ENCODE results near the gene FASN. TPM values are rescaled to one million over a fixed set of nuclear protein-coding genes. Genes with fewer than 3 reads are reported as not detected.
A peak's percentile ranks its signal among the peaks of the same experiment; 100 is the strongest.

The FASN gene
- total RNA-seq, 2 donors from 2014 or later, result 220 to 646 TPM

DNA sequence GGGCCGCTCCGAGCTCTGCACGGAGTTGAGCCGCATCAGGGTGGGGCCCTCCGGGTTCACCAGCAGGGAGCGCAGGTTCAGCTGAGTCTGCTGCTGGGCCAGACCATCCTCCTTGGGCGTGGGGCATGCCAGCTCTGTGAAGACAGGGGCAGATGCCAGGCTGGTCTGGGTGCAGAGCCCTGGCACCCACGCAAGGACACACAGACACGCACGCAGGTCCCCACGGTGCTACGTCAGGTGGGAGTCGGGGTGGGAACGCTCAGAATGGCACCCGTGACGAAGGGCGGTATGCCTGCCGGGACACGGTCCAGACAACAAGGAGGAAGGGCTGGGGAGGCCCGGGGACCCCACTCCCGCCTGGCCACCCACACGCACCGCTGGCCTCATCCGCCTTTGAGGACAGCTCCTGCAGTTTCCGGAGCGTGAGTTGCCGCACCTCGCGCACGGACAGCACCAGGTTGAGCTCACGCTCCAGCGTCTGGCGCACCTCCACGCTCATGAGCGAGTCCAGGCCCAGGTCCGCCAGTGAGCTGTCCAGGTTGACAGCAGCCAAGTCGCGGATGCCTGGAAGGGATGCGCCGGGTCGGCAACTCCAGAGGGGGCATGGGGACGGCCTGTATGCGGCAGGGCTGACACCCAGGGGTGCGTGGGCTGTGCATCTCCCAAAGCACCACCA lies 17.1 kb downstream of the FASN start:
- ATAC-seq, result no peak
- intact Hi-C loops (cut with DNase I), result no loop called here
- no peak for DNase-seq

- no peak for ATAC-seq
- DNase-seq, result no peak
These were observed 17.8 kb downstream of the FASN start for GRCh38 chr17:82080048-82080788.

DNA sequence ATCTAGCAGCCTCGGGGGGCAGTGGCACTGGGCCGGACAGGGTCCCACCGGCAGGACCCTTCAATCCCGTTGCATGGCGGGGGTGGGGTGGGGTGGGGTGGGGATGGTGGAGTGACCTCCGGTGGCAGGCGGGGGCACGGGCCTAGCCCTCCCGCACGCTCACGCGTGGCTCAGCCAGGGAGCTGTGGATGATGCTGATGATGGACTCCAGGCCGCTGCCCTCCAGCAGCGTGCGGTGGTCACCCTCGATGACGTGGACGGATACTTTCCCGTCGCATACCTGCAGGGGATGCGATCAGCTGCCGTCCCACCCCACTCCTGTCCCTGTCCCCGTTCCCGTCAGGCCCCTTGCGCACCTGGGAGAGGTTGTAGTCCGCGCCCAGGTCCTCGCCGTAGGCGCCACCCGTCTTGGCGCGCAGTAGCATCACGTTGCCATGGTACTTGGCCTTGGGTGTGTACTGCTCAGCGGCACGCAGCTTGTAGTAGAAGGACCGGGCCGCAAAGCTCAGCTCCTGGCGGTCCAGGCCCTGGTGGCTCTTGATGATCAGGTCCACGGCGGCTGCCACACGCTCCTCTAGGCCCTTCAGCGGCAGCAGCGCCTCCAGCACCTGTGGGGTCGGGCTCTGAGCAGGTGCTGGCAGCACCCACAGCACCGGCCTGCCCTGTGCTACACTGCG lies 18.9 kb downstream of the FASN start:
- intact Hi-C loops (cut with DNase I), result no loop called here
- ATAC-seq (no peak), DNase-seq (no peak)

More at GRCh38 chr17:82080048-82080788, 17.8 kb downstream of the FASN start:
- intact Hi-C loops (cut with DNase I), result no loop called here

DNA sequence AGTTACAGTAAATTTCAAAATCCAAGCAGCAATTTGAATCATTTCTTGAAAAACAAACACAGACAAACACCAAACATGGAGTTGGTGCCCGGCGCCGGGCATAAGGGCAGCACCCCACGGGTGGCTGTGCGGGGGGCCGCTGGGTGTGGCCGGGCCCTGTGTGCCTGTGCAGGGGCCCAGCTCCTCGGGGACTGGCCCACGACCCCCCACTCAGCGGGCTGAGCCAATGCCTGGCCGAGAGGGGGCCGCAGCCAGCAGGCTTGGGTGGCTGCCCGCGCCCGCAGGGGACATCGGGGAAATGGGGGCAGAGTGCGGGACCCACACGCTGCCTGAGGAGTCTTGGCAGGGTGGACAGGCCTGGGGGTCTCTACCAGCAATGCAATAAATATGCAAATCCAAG lies 19.6 kb downstream of the FASN start:
- no peak for ATAC-seq
- intact Hi-C loops (cut with DNase I), result no loop called here
- no peak for DNase-seq

DNA sequence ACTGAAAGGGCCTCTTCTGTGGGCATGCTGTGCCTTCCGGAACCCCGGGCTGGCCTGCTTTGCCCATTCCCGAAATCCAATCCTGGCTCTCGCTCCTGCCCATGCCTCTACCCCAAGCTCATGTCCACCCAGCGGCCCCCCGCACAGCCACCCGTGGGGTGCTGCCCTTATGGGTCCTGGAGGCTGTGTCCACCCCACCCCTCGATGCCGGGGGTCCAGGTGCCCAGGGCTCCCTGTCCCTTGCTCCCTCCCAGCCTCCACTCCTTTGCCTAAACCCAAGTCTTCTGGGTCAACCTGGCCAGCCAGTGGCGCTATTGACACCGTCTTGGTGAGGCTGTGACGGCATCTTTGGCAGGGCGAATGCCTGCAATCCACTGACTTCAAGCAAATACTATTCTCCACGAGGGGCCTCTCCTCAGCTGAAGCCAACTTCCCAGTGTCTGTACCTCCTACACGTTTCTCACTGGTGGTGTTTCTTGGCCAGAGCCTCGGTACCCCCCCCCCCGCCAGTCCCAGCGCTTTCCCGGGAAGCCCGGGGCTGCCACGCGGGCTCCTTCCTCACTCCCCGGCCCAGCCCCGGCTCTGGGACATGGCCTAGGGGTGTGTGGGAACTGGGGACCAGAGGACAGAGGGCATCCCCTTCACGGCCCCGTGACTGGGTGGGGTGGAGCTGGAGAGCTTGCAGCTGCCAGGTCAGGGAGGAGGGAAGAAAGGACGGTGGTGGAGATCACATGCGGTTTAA lies 20.2 kb downstream of the FASN start:
- ATAC-seq (peak; percentile 1 to 63), DNase-seq (peak; percentile 68)
- intact Hi-C loops (cut with DNase I), result no loop called here

GRCh38 chr17:82076785-82077591 lies 21.0 kb downstream of the FASN start:
- ATAC-seq (peak; percentile 7 to 20), DNase-seq (no peak)
- intact Hi-C loops (cut with DNase I), result no loop called here

- no peak for ATAC-seq
- DNase-seq, result no peak
- intact Hi-C loops (cut with DNase I), result no loop called here
These were observed 21.8 kb downstream of the FASN start for GRCh38 chr17:82076018-82076784.

DNA sequence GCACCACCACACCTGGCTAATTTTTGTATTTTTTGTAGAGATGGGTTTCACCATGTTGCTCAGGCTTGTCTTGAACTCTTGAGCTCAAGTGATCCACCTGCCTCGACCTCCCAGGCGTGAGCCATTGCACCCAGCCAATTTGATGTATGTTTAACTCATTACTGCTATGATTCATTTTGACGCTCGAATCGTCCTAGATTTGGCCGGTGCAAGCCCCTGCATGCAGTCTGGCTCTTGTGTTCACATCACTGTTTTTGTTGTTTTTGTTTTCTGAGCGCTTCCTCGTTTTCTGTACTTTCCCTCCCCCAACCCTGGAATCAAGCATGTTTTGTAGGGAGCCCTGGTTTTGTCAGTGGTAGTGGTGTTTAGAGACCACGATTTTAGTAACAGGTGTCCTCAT lies 24.6 kb downstream of the FASN start:
- intact Hi-C loops (cut with DNase I), result no loop called here
- no peak for DNase-seq
- ATAC-seq, result no peak

DNA sequence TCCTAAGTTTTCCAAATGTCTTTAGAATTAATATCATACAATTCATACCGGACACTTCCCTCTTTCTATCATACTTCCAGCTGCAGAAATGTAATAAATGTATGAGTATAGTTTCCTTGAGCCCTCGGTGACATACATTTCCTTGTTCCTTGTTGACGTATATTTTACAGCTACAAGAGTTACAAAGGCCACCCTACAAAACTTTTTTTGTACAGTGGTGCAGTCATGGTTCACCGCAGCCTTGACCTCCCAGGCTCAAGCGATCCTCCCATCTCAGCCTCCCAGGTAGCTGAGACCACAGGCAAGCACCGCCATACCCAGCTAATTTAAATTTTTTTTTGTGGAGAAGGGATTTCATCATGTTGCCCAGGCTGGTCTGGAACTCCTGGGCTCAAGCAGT lies 25.2 kb downstream of the FASN start:
- DNase-seq, result no peak
- no peak for ATAC-seq
- intact Hi-C loops (cut with DNase I), result no loop called here

- ATAC-seq (no peak), DNase-seq (no peak)
- intact Hi-C loops (cut with DNase I), result no loop called here
These were observed 27.4 kb downstream of the FASN start for GRCh38 chr17:82070611-82071010.

DNA sequence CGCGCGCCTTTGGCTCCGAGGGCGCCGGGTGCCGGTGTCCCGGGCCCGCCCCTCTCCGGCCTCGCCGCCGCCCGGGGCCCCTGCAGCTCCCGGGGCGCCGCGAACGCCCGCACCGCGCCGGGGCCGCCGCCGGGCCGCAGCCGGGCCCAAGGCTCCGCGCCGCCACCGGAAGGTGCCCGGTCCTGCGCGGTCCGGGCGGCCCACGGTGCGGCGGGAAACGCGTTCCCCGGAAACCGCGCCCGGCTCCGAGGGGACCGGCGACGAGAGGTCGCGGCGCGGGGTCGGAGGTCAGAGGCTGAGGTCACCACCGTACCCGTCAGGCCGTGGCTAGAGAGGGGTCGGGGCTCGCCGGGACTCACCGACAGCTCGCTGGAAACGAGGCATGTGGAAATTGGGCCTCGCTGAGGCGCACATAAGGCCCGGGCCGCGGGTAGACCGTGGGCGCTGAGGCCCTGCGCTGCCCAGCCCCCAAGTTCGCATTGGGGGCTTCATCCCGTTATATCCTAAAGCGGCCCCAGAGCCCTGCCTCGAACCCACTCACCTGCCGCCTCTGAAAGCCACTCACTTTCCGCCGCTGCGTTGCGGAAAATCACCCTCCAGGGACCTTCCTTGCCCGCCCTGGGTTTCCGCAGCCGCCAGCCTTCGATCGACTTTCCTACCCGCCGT lies 32.3 kb downstream of the FASN start, which contains the start of gene DUS1L:
DUS1L (minus strand) TSS at position 167 of the 666 bp plus-strand sequence. CDS start 745 bp downstream, outside the sequence.
- intact Hi-C loops (cut with DNase I), result no loop called here
- DNase-seq (peak; percentile 71), ATAC-seq (peak; percentile 80 to 84)

GRCh38 chr17:82065193-82065637 lies 32.8 kb downstream of the FASN start:
- ATAC-seq (peak; percentile 12 to 36), DNase-seq (no peak)
- intact Hi-C loops (cut with DNase I), result no loop called here

DNA sequence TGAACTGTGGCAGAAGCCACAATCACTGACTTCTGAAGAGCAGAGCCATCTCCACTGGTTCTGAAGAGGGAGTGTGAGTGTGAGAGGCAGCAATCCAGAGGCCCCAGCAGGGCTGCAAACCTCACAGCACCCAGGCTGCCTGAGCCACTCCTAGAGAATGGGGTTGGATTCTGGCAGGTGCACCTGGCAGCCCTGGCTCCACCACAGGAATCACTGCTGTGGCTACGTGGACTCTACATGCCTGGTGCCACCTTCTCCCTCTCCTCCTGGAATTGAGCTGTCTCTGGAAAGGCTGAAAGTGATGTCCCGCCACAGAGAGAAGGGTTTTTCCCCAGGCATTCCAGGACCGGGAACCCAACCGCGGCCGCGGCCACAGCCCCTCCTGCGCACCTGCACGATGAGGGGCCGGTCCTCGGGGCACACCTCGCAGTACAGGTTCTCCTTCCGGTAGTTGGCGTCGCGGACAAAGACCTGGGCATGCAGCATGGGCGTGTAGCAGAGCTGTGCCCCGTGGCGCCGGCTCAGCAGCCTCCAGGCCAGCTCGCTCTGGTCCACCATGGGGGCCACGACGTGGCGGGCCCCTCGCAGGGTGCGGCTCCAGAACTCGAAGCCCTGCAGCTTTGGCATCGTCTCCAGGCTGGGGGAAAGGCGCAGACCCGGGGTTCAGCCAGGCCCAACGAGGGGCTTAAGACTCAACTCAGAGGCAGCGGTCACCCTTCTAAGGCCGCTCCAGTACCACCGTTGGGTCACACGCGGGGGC lies 33.4 kb downstream of the FASN start:
- ATAC-seq, result peak in 1 of 2 donors; percentile 2
- DNase-seq, result no peak
- intact Hi-C loops (cut with DNase I), result no loop called here

DNA sequence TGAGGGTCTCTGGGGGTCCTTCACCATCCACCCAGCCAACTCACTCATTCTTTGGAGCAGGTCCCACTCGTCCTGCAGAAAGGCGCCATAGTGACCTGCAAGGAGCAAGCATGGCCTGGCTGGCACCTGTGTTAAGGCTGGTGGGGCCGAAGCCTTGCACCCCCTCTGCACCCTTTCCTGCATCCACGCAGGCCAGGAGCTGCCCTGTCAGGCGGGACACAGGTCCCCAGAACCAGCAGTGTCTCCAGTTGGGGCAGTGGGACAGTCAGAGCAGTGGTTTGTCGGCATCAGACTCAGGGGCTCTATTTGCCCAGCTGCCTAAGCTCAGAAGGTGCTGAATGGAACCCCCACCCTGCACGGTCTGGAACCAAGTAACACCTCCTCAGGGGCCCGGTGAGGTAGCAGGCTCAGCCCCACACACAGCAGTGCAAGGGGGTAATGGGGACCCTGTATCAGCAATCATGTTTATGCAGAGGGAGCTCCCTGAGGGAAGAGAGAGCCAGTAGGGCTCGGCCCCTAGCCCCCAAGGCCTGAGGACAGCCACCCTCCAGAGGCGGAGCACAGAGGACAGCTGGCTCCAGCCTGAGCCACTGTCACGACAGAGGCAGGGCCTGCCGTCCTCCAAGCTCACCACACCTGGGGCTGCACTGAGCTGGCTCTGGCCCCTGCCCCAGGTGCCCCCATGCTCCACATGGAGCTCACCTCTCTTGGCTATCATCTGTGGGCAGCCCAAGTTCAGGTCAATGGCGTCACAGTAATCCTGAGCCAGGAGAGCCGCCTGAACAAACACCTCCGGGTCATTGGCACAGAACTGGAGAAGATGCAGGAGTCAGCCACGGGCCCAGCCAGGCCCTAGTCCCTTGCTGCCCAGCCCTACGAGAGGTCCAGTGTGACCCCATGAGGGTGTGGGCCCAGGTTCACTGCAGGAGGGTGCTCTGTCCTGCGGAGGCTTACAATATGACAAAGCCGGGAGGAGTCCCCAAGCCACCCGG lies 34.3 kb downstream of the FASN start:
- peak; percentile 17 for DNase-seq
- no peak for ATAC-seq
- intact Hi-C loops (cut with DNase I), result no loop called here

GRCh38 chr17:82062984-82063368 lies 35.1 kb downstream of the FASN start:
- DNase-seq (peak; percentile 16), ATAC-seq (no peak)
- intact Hi-C loops (cut with DNase I), result no loop called here
